Large intestine (tissue), 3 donors: Measurements from ENCODE around the gene SLCO6A1. TPM values are rescaled to one million over a fixed set of nuclear protein-coding genes. Genes with fewer than 3 reads are reported as not detected.

Experiments
- DNase-seq, 2 donors: peaks; one replicate each; pipeline versions ENCODE4 v3.0.0 to v3.0.0-alpha.2; 2013
- H3K27ac ChIP-seq: one replicate; pipeline ENCODE4 v1.5.1; 2013; ENCODE audit warnings: low read length
- H3K27me3 ChIP-seq: 2 replicates; pipeline ENCODE4 v1.6.1; 2013; ENCODE audit warnings: low read length; ENCODE audit not compliant: control insufficient read depth, insufficient read depth
- H3K36me3 ChIP-seq: 2 replicates; pipeline ENCODE4 v1.6.1; 2013; ENCODE audit warnings: low read length; ENCODE audit not compliant: control insufficient read depth, insufficient read depth
- H3K4me1 ChIP-seq: one replicate; pipeline ENCODE4 v1.6.1; 2013; ENCODE audit warnings: low read length; ENCODE audit not compliant: control insufficient read depth, insufficient read depth
- H3K4me3 ChIP-seq: one replicate; pipeline ENCODE4 v1.5.1; 2013; ENCODE audit warnings: low read length
- H3K9me3 ChIP-seq: one replicate; pipeline ENCODE4 v1.6.1; 2013; ENCODE audit warnings: mild to moderate bottlenecking, low read depth, low read length, moderate library complexity; ENCODE audit not compliant: control insufficient read depth
- WGBS: methylation state at CpG from one replicate; pipeline ENCODE4 v1.1.5; 2013; ENCODE audit warnings: low lambda C conversion rate; ENCODE audit not compliant: insufficient coverage; 5-methylcytosine and 5-hydroxymethylcytosine counted together
- polyA plus RNA-seq: library from polyadenylated mRNA; unstranded; fragments of 120-200 nt; gene quantifications from one replicate; pipeline ENCODE4 v1.2.1, GENCODE V29; 2013

Gene SLCO6A1
- polyA plus RNA-seq, 1 donor: 0.13 TPM

GRCh38 chr5:102451082-102451481, 47.7 kb downstream of the SLCO6A1 start:
- no peaks in the 10 kb centered on the region for H3K9me3 ChIP-seq
- no peak overlapping the region for H3K27ac ChIP-seq
- no peak for DNase-seq
- no CpG with 5 or more reads among the region's 3 CpGs for WGBS
- H3K4me3 ChIP-seq: no peak overlapping the region
- no peaks in the 10 kb centered on the region for H3K36me3 ChIP-seq
- no peaks in the 10 kb centered on the region for H3K4me1 ChIP-seq
- no peaks in the 10 kb centered on the region for H3K27me3 ChIP-seq

GRCh38 chr5:102450313-102450990, 48.3 kb downstream of the SLCO6A1 start:
- DNase-seq: no peak
- no peak overlapping the region for H3K27ac ChIP-seq
- H3K27me3 ChIP-seq: no peaks in the 10 kb centered on the region
- WGBS: no CpG with 5 or more reads among the region's 5 CpGs
- H3K4me3 ChIP-seq: no peak overlapping the region
- no peaks in the 10 kb centered on the region for H3K9me3 ChIP-seq
- H3K4me1 ChIP-seq: no peaks in the 10 kb centered on the region
- no peaks in the 10 kb centered on the region for H3K36me3 ChIP-seq

GRCh38 chr5:102433473-102433872, 65.3 kb downstream of the SLCO6A1 start:
- H3K9me3 ChIP-seq: no peaks in the 10 kb centered on the region
- no peak overlapping the region for H3K27ac ChIP-seq
- H3K36me3 ChIP-seq: no peaks in the 10 kb centered on the region
- H3K27me3 ChIP-seq: no peaks in the 10 kb centered on the region
- no peaks in the 10 kb centered on the region for H3K4me1 ChIP-seq
- DNase-seq: no peak
- WGBS: no CpG with 5 or more reads among the region's 2 CpGs
- no peak overlapping the region for H3K4me3 ChIP-seq

GRCh38 chr5:102421647-102422046, 77.2 kb downstream of the SLCO6A1 start:
- H3K4me1 ChIP-seq: no peaks in the 10 kb centered on the region
- WGBS: no CpG with 5 or more reads among the region's 3 CpGs
- H3K27ac ChIP-seq: no peak overlapping the region
- DNase-seq: no peak
- H3K4me3 ChIP-seq: no peak overlapping the region
- H3K9me3 ChIP-seq: no peaks in the 10 kb centered on the region
- no peaks in the 10 kb centered on the region for H3K36me3 ChIP-seq
- H3K27me3 ChIP-seq: no peaks in the 10 kb centered on the region

- H3K9me3 ChIP-seq: no peaks in the 10 kb centered on the region
- no peak overlapping the region for H3K4me3 ChIP-seq
- no peaks in the 10 kb centered on the region for H3K36me3 ChIP-seq
- WGBS: no CpG with 5 or more reads among the region's 1 CpG
- DNase-seq: no peak
- H3K27ac ChIP-seq: no peak overlapping the region
- no peaks in the 10 kb centered on the region for H3K4me1 ChIP-seq
- H3K27me3 ChIP-seq: no peaks in the 10 kb centered on the region
These were observed 80.3 kb downstream of the SLCO6A1 start for GRCh38 chr5:102418531-102418930.

GRCh38 chr5:102414448-102414847, 84.4 kb downstream of the SLCO6A1 start:
- DNase-seq: no peak
- H3K9me3 ChIP-seq: no peaks in the 10 kb centered on the region
- no peak overlapping the region for H3K4me3 ChIP-seq
- H3K27ac ChIP-seq: no peak overlapping the region
- no peaks in the 10 kb centered on the region for H3K36me3 ChIP-seq
- WGBS: 80% methylated on average over 1 of the region's 6 CpGs
- H3K27me3 ChIP-seq: no peaks in the 10 kb centered on the region
- no peaks in the 10 kb centered on the region for H3K4me1 ChIP-seq

- Histone ChIP-seq H3K27me3 (no peaks in the 10 kb centered on the region), H3K27ac (no peak overlapping the region), H3K4me1 (no peaks in the 10 kb centered on the region), H3K9me3 (peaks cover 3% of the 10 kb centered on the region), H3K4me3 (no peak overlapping the region), H3K36me3 (no peaks in the 10 kb centered on the region)
- DNase-seq: no peak
- WGBS: 70% methylated on average over 2 of the region's 2 CpGs
These were observed 110.6 kb downstream of the SLCO6A1 start for GRCh38 chr5:102388235-102388634.

- no peak for DNase-seq
- Histone ChIP-seq H3K9me3 (peaks cover 5% of the 10 kb centered on the region), H3K4me3 (no peak overlapping the region), H3K36me3 (no peaks in the 10 kb centered on the region), H3K27ac (no peak overlapping the region), H3K4me1 (no peaks in the 10 kb centered on the region), H3K27me3 (no peaks in the 10 kb centered on the region)
- no CpG with 5 or more reads among the region's 1 CpG for WGBS
These were observed 113.4 kb downstream of the SLCO6A1 start for GRCh38 chr5:102385365-102385764.

- H3K4me3 ChIP-seq: no peak overlapping the region
- no peaks in the 10 kb centered on the region for H3K4me1 ChIP-seq
- no peaks in the 10 kb centered on the region for H3K36me3 ChIP-seq
- no peaks in the 10 kb centered on the region for H3K27me3 ChIP-seq
- peaks cover 2% of the 10 kb centered on the region for H3K9me3 ChIP-seq
- H3K27ac ChIP-seq: no peak overlapping the region
- no peak for DNase-seq
These were observed 118.6 kb downstream of the SLCO6A1 start for GRCh38 chr5:102380174-102380573.

GRCh38 chr5:102375876-102376275, 122.9 kb downstream of the SLCO6A1 start:
- H3K27ac ChIP-seq: no peak overlapping the region
- no peaks in the 10 kb centered on the region for H3K36me3 ChIP-seq
- H3K27me3 ChIP-seq: no peaks in the 10 kb centered on the region
- H3K9me3 ChIP-seq: no peaks in the 10 kb centered on the region
- H3K4me3 ChIP-seq: no peak overlapping the region
- DNase-seq: no peak
- no peaks in the 10 kb centered on the region for H3K4me1 ChIP-seq
- WGBS: 73% methylated on average over 2 of the region's 2 CpGs

GRCh38 chr5:102375272-102375671, 123.5 kb downstream of the SLCO6A1 start:
- no peaks in the 10 kb centered on the region for H3K27me3 ChIP-seq
- H3K9me3 ChIP-seq: no peaks in the 10 kb centered on the region
- DNase-seq: no peak
- H3K27ac ChIP-seq: no peak overlapping the region
- H3K36me3 ChIP-seq: no peaks in the 10 kb centered on the region
- no peaks in the 10 kb centered on the region for H3K4me1 ChIP-seq
- no CpG with 5 or more reads among the region's 1 CpG for WGBS
- H3K4me3 ChIP-seq: no peak overlapping the region
